Stimulated activated CD8-positive, alpha-beta memory T cell treated with anti-CD3 and anti-CD28 coated beads, Interleukin-12 subunit alpha, Interleukin-12 subunit beta, amount 100 ng/mL, for 24 hours (primary cell): ENCODE measurements around the gene ATRIP.

Source experiments
- DNase-seq: peaks from one replicate; pipeline ENCODE4 v3.0.0-alpha.2; 2020; ENCODE audit errors: extremely low read depth

Gene ATRIP

GRCh38 chr3:48423241-48423882 is 23.2 kb upstream of the ATRIP start:
- DNase-seq, result no peak

- no peak for DNase-seq
Observed at GRCh38 chr3:48423883-48424695, 22.4 kb upstream of the ATRIP start.

- no peak for DNase-seq
Observed at GRCh38 chr3:48425281-48425812, 21.2 kb upstream of the ATRIP start.

GRCh38 chr3:48426401-48426909 is 20.1 kb upstream of the ATRIP start:
- no peak for DNase-seq

- no peak for DNase-seq
Observed at GRCh38 chr3:48426944-48427629, 19.4 kb upstream of the ATRIP start.

- DNase-seq, result no peak
Observed at GRCh38 chr3:48427630-48427962, 18.9 kb upstream of the ATRIP start.

GRCh38 chr3:48428088-48428571 is 18.4 kb upstream of the ATRIP start:
- no peak for DNase-seq

GRCh38 chr3:48428572-48429316 is 17.8 kb upstream of the ATRIP start:
- DNase-seq, result no peak

- no peak for DNase-seq
Observed at GRCh38 chr3:48429317-48429959, 17.1 kb upstream of the ATRIP start.

GRCh38 chr3:48429960-48430707 is 16.4 kb upstream of the ATRIP start, which contains the start of gene PLXNB1:
Gene PLXNB1, minus strand, starts transcription at chr3:48430086. Its CDS starts 5,475 bp downstream, at chr3:48424611.
- no peak for DNase-seq

- DNase-seq, result no peak
Observed at GRCh38 chr3:48430708-48431101, 15.8 kb upstream of the ATRIP start.

- no peak for DNase-seq
Observed at GRCh38 chr3:48431224-48432029, 15.1 kb upstream of the ATRIP start.

- no peak for DNase-seq
Observed at GRCh38 chr3:48432411-48433371, 13.8 kb upstream of the ATRIP start.

- no peak for DNase-seq
Observed at GRCh38 chr3:48433472-48434118, 12.9 kb upstream of the ATRIP start.

- DNase-seq, result no peak
Observed at GRCh38 chr3:48434591-48435222, 11.8 kb upstream of the ATRIP start.

- no peak for DNase-seq
Observed at GRCh38 chr3:48435223-48435595, 11.3 kb upstream of the ATRIP start.

GRCh38 chr3:48435774-48436476 is 10.6 kb upstream of the ATRIP start:
- peak; percentile 63 for DNase-seq
